Caco-2 (cell line): Measurements from ENCODE around the gene ZSCAN31. TPM values are rescaled to one million over a fixed set of nuclear protein-coding genes. Genes with fewer than 3 reads are reported as not detected.

ENCODE experiments used
- BruUV-seq: library from RNA; stranded (reverse); fragments of 400-500 nt; replicated peaks from 2 replicates; lab custom pipeline; 2021; lab: Mats Ljungman, UMichigan
- CTCF ChIA-PET: fragments of 300-600 bp; sonication (Branson Sonifier 250); formaldehyde crosslinking; loops from one replicate; lab custom pipeline; 2022; ENCODE audit warnings: antibody characterized with exemption; lab: Charles Lee
- POLR2A ChIA-PET: fragments of 300-600 bp; sonication (Branson Sonifier 250); formaldehyde crosslinking; loops from one replicate; lab custom pipeline; 2022; ENCODE audit warnings: antibody characterized with exemption; lab: Charles Lee
- DNase-seq, 2 experiments: peaks; one replicate each; pipeline versions ENCODE4 v3.0.0 to v3.0.0-alpha.2; 2020 to 2022
- H3K27me3 ChIP-seq: replicated peaks from 2 replicates; pipeline ENCODE4 v1.6.0; 2011; ENCODE audit warnings: low read length; ENCODE audit not compliant: control insufficient read depth, insufficient read depth
- H3K36me3 ChIP-seq: 2 replicates; pipeline ENCODE4 v1.5.1; 2011; ENCODE audit warnings: low read length; ENCODE audit not compliant: control insufficient read depth, insufficient read depth
- H3K4me1 ChIP-seq: fragments of 250-450 bp; sonication (Bioruptor Pico); 2 replicates; pipeline ENCODE4 v1.5.1; 2020; ENCODE audit warnings: mild to moderate bottlenecking
- H3K4me3 ChIP-seq: 2 replicates; pipeline ENCODE4 v1.5.1; 2011; ENCODE audit warnings: low read depth, mild to moderate bottlenecking, control low read depth, low read length
- H3K9me3 ChIP-seq: fragments of 250-450 bp; sonication (Bioruptor Pico); 2 replicates; pipeline ENCODE4 v1.5.1; 2020; ENCODE audit warnings: mild to moderate bottlenecking, moderate library complexity
- H3K27ac Mint-ChIP-seq: one replicate; pipeline ENCODE4 v1.8.0; 2022; ENCODE audit warnings: mixed read lengths; ENCODE audit not compliant: unreplicated experiment
- H3K27me3 Mint-ChIP-seq: one replicate; pipeline ENCODE4 v1.8.0; 2022; ENCODE audit warnings: mixed read lengths; ENCODE audit not compliant: insufficient read depth, unreplicated experiment
- H3K36me3 Mint-ChIP-seq: one replicate; pipeline ENCODE4 v1.8.0; 2022; ENCODE audit warnings: mild to moderate bottlenecking, mixed read lengths; ENCODE audit not compliant: insufficient read depth, unreplicated experiment
- H3K4me1 Mint-ChIP-seq: one replicate; pipeline ENCODE4 v1.8.0; 2022; ENCODE audit warnings: low read depth, mixed read lengths; ENCODE audit not compliant: unreplicated experiment
- H3K4me3 Mint-ChIP-seq: one replicate; pipeline ENCODE4 v1.8.0; 2022; ENCODE audit warnings: mild to moderate bottlenecking, moderate library complexity, mixed read lengths; ENCODE audit not compliant: unreplicated experiment
- H3K9me3 Mint-ChIP-seq: one replicate; pipeline ENCODE4 v1.8.0; 2022; ENCODE audit warnings: mixed read lengths; ENCODE audit not compliant: unreplicated experiment
- CTCF ChIP-seq, 2 experiments: fragments of 200-600 bp in 1 of 2; IDR thresholded peaks; 1 replicate in 1 of 2; 2 replicates in 1 of 2; pipeline versions ENCODE4 v1.5.1 to v1.8.0; 2011 to 2022; ENCODE audit warnings: antibody characterized with exemption in 1 of 2, control low read depth in 1 of 2, inconsistent platforms in 1 of 2, low read depth in 1 of 2, low read length in 1 of 2, mild to moderate bottlenecking in 1 of 2, moderate library complexity in 1 of 2; ENCODE audit not compliant: insufficient read depth in 1 of 2, severe bottlenecking in 1 of 2, unreplicated experiment in 1 of 2
- intact Hi-C: fragments of 100-400 bp; cut with micrococcal nuclease; formaldehyde crosslinking; loops from one replicate; pipeline ENCODE4 v1.10.0; 2022; ENCODE audit not compliant: unreplicated experiment
- total RNA-seq: library from RNA; stranded (reverse); gene quantifications from 2 replicates; pipeline ENCODE4 v1.2.3, GENCODE V29; 2022

ZSCAN31 gene
- total RNA-seq, 1 experiment from 2014 or later: 1.7 TPM

GRCh38 chr6:28334286-28335039 lies 1.5 kb downstream of the ZSCAN31 start:
- intact Hi-C loops: loop anchor here (2.0 to 5.0 kb wide), 3 partner anchors 14 to 442 kb away; partner anchors contain the start of genes PGBD1 and ZKSCAN3
- no peaks in the 10 kb centered on the region for H3K36me3 Mint-ChIP-seq
- DNase-seq: no peak
- no peak for TF ChIP-seq CTCF (IDR thresholded peaks at IDR 0.05; ENCODE audit: insufficient read depth in 1 of 2, low read depth in 1 of 2, low read length in 1 of 2, severe bottlenecking in 1 of 2, unreplicated experiment in 1 of 2)
- H3K4me3 ChIP-seq: peak overlapping the region; percentile 37
- no peak overlapping the region for H3K4me3 Mint-ChIP-seq
- no peaks in the 10 kb centered on the region for H3K27me3 Mint-ChIP-seq
- ChIA-PET CTCF (interaction anchor here (0.9 to 2.5 kb wide), 2 partner anchors 21 to 49 kb away, joined by 6 to 16 read pairs; no protein-coding TSS in a partner anchor), POLR2A (interaction anchor here (1.4 to 1.7 kb wide), 2 partner anchors 10 to 22 kb away, joined by 11 to 12 read pairs; no protein-coding TSS in a partner anchor)
- no TSS peak for BruUV-seq
- no peak overlapping the region for H3K27ac Mint-ChIP-seq
- H3K9me3 ChIP-seq: no peaks in the 10 kb centered on the region; the same call in 1 of the 2 replicates
- H3K36me3 ChIP-seq: no peaks in the 10 kb centered on the region
- H3K4me1 ChIP-seq: no peaks in the 10 kb centered on the region; the same call in 1 of the 2 replicates
- no peaks in the 10 kb centered on the region for H3K9me3 Mint-ChIP-seq
- no peaks in the 10 kb centered on the region for H3K27me3 ChIP-seq
- peaks cover 16% of the 10 kb centered on the region for H3K4me1 Mint-ChIP-seq

GRCh38 chr6:28333599-28334018 lies 2.3 kb downstream of the ZSCAN31 start:
- no peak for TF ChIP-seq CTCF (IDR thresholded peaks at IDR 0.05; ENCODE audit: insufficient read depth in 1 of 2, low read depth in 1 of 2, low read length in 1 of 2, severe bottlenecking in 1 of 2, unreplicated experiment in 1 of 2)
- H3K27ac Mint-ChIP-seq: no peak overlapping the region
- H3K27me3 Mint-ChIP-seq: no peaks in the 10 kb centered on the region
- intact Hi-C loops: loop anchor here (2.0 kb wide), 1 partner anchor 15 kb away; the partner anchor contains the start of gene ZKSCAN3
- H3K9me3 Mint-ChIP-seq: peaks cover 7% of the 10 kb centered on the region
- BruUV-seq: no TSS peak
- no peaks in the 10 kb centered on the region; the same call in 1 of the 2 replicates for H3K4me1 ChIP-seq
- POLR2A ChIA-PET: no interaction called here
- no peaks in the 10 kb centered on the region for H3K27me3 ChIP-seq
- no peak for DNase-seq
- no peak overlapping the region for H3K4me3 ChIP-seq
- H3K9me3 ChIP-seq: no peaks in the 10 kb centered on the region; the same call in 1 of the 2 replicates
- peaks cover 5% of the 10 kb centered on the region for H3K36me3 Mint-ChIP-seq
- CTCF ChIA-PET: no interaction called here
- H3K36me3 ChIP-seq: no peaks in the 10 kb centered on the region
- peaks cover 16% of the 10 kb centered on the region for H3K4me1 Mint-ChIP-seq
- H3K4me3 Mint-ChIP-seq: no peak overlapping the region

GRCh38 chr6:28333047-28333446 lies 2.9 kb downstream of the ZSCAN31 start:
- Mint-ChIP-seq H3K36me3 (peaks cover 5% of the 10 kb centered on the region), H3K27ac (no peak overlapping the region), H3K4me1 (peaks cover 16% of the 10 kb centered on the region), H3K4me3 (no peak overlapping the region), H3K27me3 (no peaks in the 10 kb centered on the region), H3K9me3 (peaks cover 9% of the 10 kb centered on the region)
- no peaks in the 10 kb centered on the region; the same call in 1 of the 2 replicates for H3K9me3 ChIP-seq
- no peaks in the 10 kb centered on the region; the same call in 1 of the 2 replicates for H3K4me1 ChIP-seq
- POLR2A ChIA-PET: no interaction called here
- no peak for TF ChIP-seq CTCF (IDR thresholded peaks at IDR 0.05; ENCODE audit: insufficient read depth in 1 of 2, low read depth in 1 of 2, low read length in 1 of 2, severe bottlenecking in 1 of 2, unreplicated experiment in 1 of 2)
- H3K36me3 ChIP-seq: no peaks in the 10 kb centered on the region
- CTCF ChIA-PET: no interaction called here
- BruUV-seq: no TSS peak
- no peaks in the 10 kb centered on the region for H3K27me3 ChIP-seq
- DNase-seq: no peak
- no peak overlapping the region for H3K4me3 ChIP-seq
- intact Hi-C loops: no loop called here
